Keratinocyte (primary cell): ENCODE data around the gene PHF23. TPM values are rescaled to one million over a fixed set of nuclear protein-coding genes. Genes with fewer than 3 reads are reported as not detected.

ENCODE experiments used
- DNase-seq: peaks from one replicate; pipeline ENCODE4 v3.0.0-alpha.2; 2011; ENCODE audit warnings: low read depth, missing footprints, low spot score
- FAIRE-seq: peaks from 2 replicates; lab custom pipeline; 2011; peaks lifted over from hg19 to GRCh38; lab: Jason Lieb, UNC
- H2AFZ ChIP-seq: 2 replicates; pipeline ENCODE4 v1.6.0; 2012; ENCODE audit warnings: low read length, control low read depth, inconsistent platforms; ENCODE audit not compliant: control insufficient read depth
- H3K27ac ChIP-seq: 2 replicates; pipeline ENCODE4 v1.5.1; 2011; ENCODE audit warnings: low read length; ENCODE audit not compliant: control insufficient read depth, insufficient read depth
- H3K27me3 ChIP-seq: 3 replicates; pipeline ENCODE4 v1.6.0; 2011; ENCODE audit warnings: low read length; ENCODE audit not compliant: control insufficient read depth, insufficient read depth; ENCODE audit errors: extremely low read depth
- H3K36me3 ChIP-seq, 2 experiments: 2 replicates in 1 of 2; 3 replicates in 1 of 2; pipeline ENCODE4 v1.5.1; 2011; ENCODE audit warnings: low read length in 2 of 2, mild to moderate bottlenecking in 1 of 2; ENCODE audit not compliant: control insufficient read depth in 2 of 2, insufficient read depth in 2 of 2; ENCODE audit errors: extremely low read depth in 1 of 2
- H3K4me1 ChIP-seq: 3 replicates; pipeline ENCODE4 v1.5.1; 2011; ENCODE audit warnings: low read length; ENCODE audit not compliant: control insufficient read depth, insufficient read depth; ENCODE audit errors: extremely low read depth
- H3K4me2 ChIP-seq: 3 replicates; pipeline ENCODE4 v1.6.0; 2011; ENCODE audit warnings: low read depth, low read length; ENCODE audit not compliant: control insufficient read depth, insufficient read depth; ENCODE audit errors: extremely low read depth
- H3K4me3 ChIP-seq, 3 experiments: fragments of 200-600 bp in 1 of 3; sonication (generic) in 1 of 3; 2 replicates in 2 of 3; 3 replicates in 1 of 3; pipeline ENCODE4 v1.5.1; 2011 to 2016; ENCODE audit warnings: low read length in 3 of 3, mild to moderate bottlenecking in 3 of 3, control low read depth in 2 of 3, inconsistent platforms in 1 of 3, low read depth in 1 of 3, mixed read lengths in 1 of 3, mixed run types in 1 of 3, moderate library complexity in 1 of 3; ENCODE audit not compliant: control insufficient read depth in 2 of 3, insufficient read depth in 2 of 3; ENCODE audit errors: extremely low read depth in 1 of 3
- H3K79me2 ChIP-seq: 2 replicates; pipeline ENCODE4 v1.6.0; 2012; ENCODE audit warnings: low read length; ENCODE audit not compliant: control insufficient read depth, insufficient read depth
- H3K9ac ChIP-seq: 3 replicates; pipeline ENCODE4 v1.6.0; 2011; ENCODE audit warnings: low read length; ENCODE audit not compliant: control insufficient read depth, insufficient read depth; ENCODE audit errors: extremely low read depth
- H3K9me1 ChIP-seq: 3 replicates; pipeline ENCODE4 v1.6.0; 2011; ENCODE audit warnings: low read length; ENCODE audit not compliant: control insufficient read depth, insufficient read depth; ENCODE audit errors: extremely low read depth
- H3K9me3 ChIP-seq: 2 replicates; pipeline ENCODE4 v1.5.1; 2012; ENCODE audit warnings: low read depth, low read length; ENCODE audit not compliant: control insufficient read depth
- H4K20me1 ChIP-seq: 3 replicates; pipeline ENCODE4 v1.6.0; 2011; ENCODE audit warnings: low read length; ENCODE audit not compliant: control insufficient read depth, insufficient read depth; ENCODE audit errors: extremely low read depth
- CTCF ChIP-seq, 3 experiments: IDR thresholded peaks in 1 of 3; conservative IDR thresholded peaks in 1 of 3; optimal IDR thresholded peaks in 1 of 3; 2 replicates in 2 of 3; 3 replicates in 1 of 3; pipeline versions ENCODE3 to v1.5.1; 2011; ENCODE audit warnings: low read length in 3 of 3, mild to moderate bottlenecking in 3 of 3, moderate library complexity in 2 of 3, control low read depth in 1 of 3, inconsistent platforms in 1 of 3; ENCODE audit not compliant: insufficient read depth in 2 of 3; ENCODE audit errors: extremely low read depth in 1 of 3
- EZH2 ChIP-seq: IDR thresholded peaks from one replicate; pipeline ENCODE4 v1.6.1; 2012; ENCODE audit warnings: inconsistent platforms, mild to moderate bottlenecking, low read length, moderate library complexity
- dilution Hi-C: fragments of 300-500 bp; cut with MboI; formaldehyde crosslinking; loops from one replicate; pipeline ENCODE4 v1.7.0; 2020; ENCODE audit warnings: low sequenced_read_pairs; ENCODE audit not compliant: extremely low pct_ligation_motif_present
- polyA plus RNA-seq, 5 experiments: library from polyadenylated mRNA; depleted of rRNA in 3 of 5; stranded (reverse) in 3 of 5; stranded (forward) in 1 of 5; unstranded in 1 of 5; fragments of >200 nt; gene quantifications; 1 replicate in 1 of 5; 2 replicates in 3 of 5; 3 replicates in 1 of 5; pipeline versions ENCODE4 v1.2.1 to v1.2.3, GENCODE V29; 2011 to 2012; ENCODE audit warnings: missing spikeins in 2 of 5, low read depth in 1 of 5, low replicate concordance in 1 of 5

The PHF23 gene
- polyA plus RNA-seq, 1 donor (not counting 4 experiments of a cell fraction or from before 2014, with no cell fraction given): 52.8 TPM

- Histone ChIP-seq H3K4me1 (peaks cover 45% of the 10 kb centered on the region), H3K79me2 (peaks cover 52% of the 10 kb centered on the region), H3K9me3 (no peaks in the 10 kb centered on the region), H3K4me3 (peak overlapping the region in 1 of 3 experiments; percentile 29), H2AFZ (no peak overlapping the region), H3K36me3 (peaks cover 20 to 40% of the 10 kb centered on the region in 2 experiments), H3K9me1 (peaks cover 2% of the 10 kb centered on the region), H3K9ac (no peak overlapping the region), H3K27ac (no peak overlapping the region), H3K27me3 (no peaks in the 10 kb centered on the region), H4K20me1 (peaks cover 3% of the 10 kb centered on the region), H3K4me2 (peak overlapping the region; percentile 96)
- DNase-seq: no peak
- no peak for TF ChIP-seq EZH2
- TF ChIP-seq CTCF (optimal IDR thresholded peaks at IDR 0.05 in 1 of 3, IDR thresholded peaks at IDR 0.05 in 1 of 3, conservative IDR thresholded peaks at IDR 0.05 in 1 of 3; ENCODE audit: extremely low read depth in 1 of 3, insufficient read depth in 2 of 3, low read length in 3 of 3): no peak
- dilution Hi-C loops: no loop called here
- peak; percentile 23 for FAIRE-seq
These were observed 7.1 kb downstream of the PHF23 start for GRCh38 chr17:7232114-7232513.

- Histone ChIP-seq H3K9me3 (no peaks in the 10 kb centered on the region), H2AFZ (no peak overlapping the region), H3K79me2 (peaks cover 38% of the 10 kb centered on the region), H3K9me1 (peaks cover 2% of the 10 kb centered on the region), H3K36me3 (peaks cover 22 to 32% of the 10 kb centered on the region in 2 experiments), H3K4me3 (no peak overlapping the region), H3K4me1 (peaks cover 29% of the 10 kb centered on the region), H3K27me3 (no peaks in the 10 kb centered on the region), H3K4me2 (no peak overlapping the region), H4K20me1 (peaks cover 3% of the 10 kb centered on the region), H3K9ac (no peak overlapping the region), H3K27ac (no peak overlapping the region)
- DNase-seq: no peak
- no peak for FAIRE-seq
- dilution Hi-C loops: no loop called here
- TF ChIP-seq CTCF (optimal IDR thresholded peaks at IDR 0.05 in 1 of 3, IDR thresholded peaks at IDR 0.05 in 1 of 3, conservative IDR thresholded peaks at IDR 0.05 in 1 of 3; ENCODE audit: extremely low read depth in 1 of 3, insufficient read depth in 2 of 3, low read length in 3 of 3) (no peak), EZH2 (no peak)
These were observed 9.8 kb downstream of the PHF23 start for GRCh38 chr17:7229504-7229903.
